HEK293 (cell line): ENCODE measurements around the gene HSD3B1.

ENCODE experiments used
- CTCF ChIA-PET: fragments of 350-600 bp; formaldehyde crosslinking; extraction: SDS; loops from one replicate; lab custom pipeline; 2021; ENCODE audit warnings: antibody characterized with exemption; lab: Yijun Ruan, JAX
- POLR2A ChIA-PET: fragments of 300-600 bp; formaldehyde crosslinking; extraction: SDS; loops from one replicate; lab custom pipeline; 2020; ENCODE audit warnings: antibody characterized with exemption, inconsistent platforms; lab: Yijun Ruan, JAX
- H3K27ac ChIP-seq: fragments of 200-500 bp; sonication (Bioruptor generic); 2 replicates; pipeline ENCODE4 v1.5.1; 2014; ENCODE audit warnings: low read depth, low read length, control low read depth, inconsistent platforms; ENCODE audit errors: extremely low read depth
- H3K36me3 ChIP-seq, 2 experiments: fragments of 200-500 bp in 1 of 2; sonication (Bioruptor generic) in 1 of 2; 1 replicate in 1 of 2; 2 replicates in 1 of 2; pipeline ENCODE4 v1.5.1; 2014 to 2017; ENCODE audit warnings: inconsistent platforms in 2 of 2, low read length in 2 of 2; ENCODE audit not compliant: control insufficient read depth in 2 of 2, insufficient read depth in 1 of 2
- H3K4me1 ChIP-seq: fragments of 200-500 bp; sonication (Bioruptor generic); 2 replicates; pipeline ENCODE4 v1.5.1; 2014; ENCODE audit warnings: mild to moderate bottlenecking, low read length, inconsistent platforms; ENCODE audit not compliant: control insufficient read depth, insufficient read depth
- H3K4me3 ChIP-seq: 2 replicates; pipeline ENCODE4 v1.5.1; 2011; ENCODE audit warnings: low read depth, mild to moderate bottlenecking, control low read depth, low read length, moderate library complexity
- H3K9me3 ChIP-seq: fragments of 200-500 bp; sonication (Bioruptor generic); 2 replicates; pipeline ENCODE4 v1.5.1; 2014; ENCODE audit warnings: low read depth, low read length, inconsistent platforms; ENCODE audit not compliant: control insufficient read depth, insufficient read depth
- HIC1 ChIP-seq: fragments of 450-650 bp; formaldehyde crosslinking; IDR thresholded peaks from 2 replicates; pipeline ENCODE4 v1.5.1; 2016; ENCODE audit warnings: missing biosample characterization, missing genetic modification characterization
- HOXC10 ChIP-seq: sonication (generic); formaldehyde crosslinking; IDR thresholded peaks from 2 replicates; pipeline ENCODE4 v1.8.1; 2023; ENCODE audit warnings: mild to moderate bottlenecking, missing genetic modification reagents
- KLF10 ChIP-seq: fragments of 450-650 bp; IDR thresholded peaks from 2 replicates; pipeline ENCODE4 v1.5.1; 2018; ENCODE audit warnings: missing biosample characterization, mild to moderate bottlenecking, missing genetic modification characterization
- KLF7 ChIP-seq: fragments of 450-650 bp; formaldehyde crosslinking; IDR thresholded peaks from 2 replicates; pipeline ENCODE4 v1.5.1; 2016; ENCODE audit warnings: missing biosample characterization, missing genetic modification characterization, borderline replicate concordance
- SCRT2 ChIP-seq: fragments of 450-650 bp; formaldehyde crosslinking; IDR thresholded peaks from 2 replicates; pipeline ENCODE4 v1.5.1; 2016; ENCODE audit warnings: missing biosample characterization, missing genetic modification characterization
- ZBTB26 ChIP-seq: fragments of 450-650 bp; formaldehyde crosslinking; optimal IDR thresholded peaks from 2 replicates; pipeline ENCODE3; 2016; ENCODE audit warnings: missing biosample characterization, mild to moderate bottlenecking, missing genetic modification characterization
- ZEB2 ChIP-seq: fragments of 450-650 bp; formaldehyde crosslinking; IDR thresholded peaks from 2 replicates; pipeline ENCODE4 v1.5.1; 2016; ENCODE audit warnings: missing biosample characterization, missing genetic modification characterization
- ZNF114 ChIP-seq: fragments of 450-650 bp; formaldehyde crosslinking; IDR thresholded peaks from 2 replicates; pipeline ENCODE4 v1.5.0; 2017; ENCODE audit warnings: missing biosample characterization, missing genetic modification characterization
- ZNF132 ChIP-seq: fragments of 450-650 bp; formaldehyde crosslinking; IDR thresholded peaks from 2 replicates; pipeline ENCODE4 v1.5.1; 2017; ENCODE audit warnings: missing biosample characterization, missing genetic modification characterization, borderline replicate concordance
- ZNF202 ChIP-seq: fragments of 450-650 bp; formaldehyde crosslinking; IDR thresholded peaks from 2 replicates; pipeline ENCODE4 v1.5.1; 2016; ENCODE audit warnings: missing biosample characterization, missing genetic modification characterization, borderline replicate concordance
- ZNF214 ChIP-seq: fragments of 450-650 bp; formaldehyde crosslinking; IDR thresholded peaks from 2 replicates; pipeline ENCODE4 v1.5.1; 2017; ENCODE audit warnings: missing biosample characterization, mild to moderate bottlenecking, missing genetic modification characterization, borderline replicate concordance
- ZNF341 ChIP-seq: fragments of 450-650 bp; formaldehyde crosslinking; IDR thresholded peaks from 2 replicates; pipeline ENCODE4; 2016; ENCODE audit warnings: low read depth, missing biosample characterization, missing genetic modification characterization
- ZNF398 ChIP-seq: fragments of 450-650 bp; formaldehyde crosslinking; IDR thresholded peaks from 2 replicates; pipeline ENCODE4 v1.5.1; 2017; ENCODE audit warnings: missing biosample characterization, missing genetic modification characterization
- ZNF514 ChIP-seq: fragments of 450-650 bp; formaldehyde crosslinking; IDR thresholded peaks from 2 replicates; pipeline ENCODE4 v1.5.1; 2016; ENCODE audit warnings: missing biosample characterization, missing genetic modification characterization
- ZNF548 ChIP-seq: fragments of 450-650 bp; formaldehyde crosslinking; IDR thresholded peaks from 2 replicates; pipeline ENCODE4 v1.5.1; 2016; ENCODE audit warnings: missing biosample characterization, missing genetic modification characterization
- ZNF571 ChIP-seq: fragments of 450-650 bp; formaldehyde crosslinking; IDR thresholded peaks from 2 replicates; pipeline ENCODE4 v1.5.0; 2017; ENCODE audit warnings: missing biosample characterization, missing genetic modification characterization
- ZNF626 ChIP-seq: fragments of 450-650 bp; sonication (Bioruptor Pico); formaldehyde crosslinking; IDR thresholded peaks from 2 replicates; pipeline ENCODE4 v1.5.1; 2018; ENCODE audit warnings: missing biosample characterization, missing genetic modification characterization, inconsistent platforms
- ZNF629 ChIP-seq: fragments of 450-650 bp; formaldehyde crosslinking; IDR thresholded peaks from 2 replicates; pipeline ENCODE4 v1.5.1; 2017; ENCODE audit warnings: missing biosample characterization, missing genetic modification characterization
- ZNF670 ChIP-seq: fragments of 450-650 bp; formaldehyde crosslinking; IDR thresholded peaks from 2 replicates; pipeline ENCODE4 v1.5.1; 2016; ENCODE audit warnings: missing biosample characterization, missing genetic modification characterization, low read depth
- ZNF777 ChIP-seq: fragments of 450-650 bp; formaldehyde crosslinking; IDR thresholded peaks from 2 replicates; pipeline ENCODE4 v1.5.1; 2017; ENCODE audit warnings: missing biosample characterization, missing genetic modification characterization, borderline replicate concordance
- ZNF843 ChIP-seq: fragments of 450-650 bp; formaldehyde crosslinking; IDR thresholded peaks from 2 replicates; pipeline ENCODE4 v1.5.1; 2016; ENCODE audit warnings: missing biosample characterization, missing genetic modification characterization

HSD3B1 gene

GRCh38 chr1:119481951-119482350, 25.1 kb upstream of the HSD3B1 start (continued):
- TF ChIP-seq HIC1, result no peak
- TF ChIP-seq KLF10 (tag by site-specific recombination), result no peak

GRCh38 chr1:119482517-119483425, 24.2 kb upstream of the HSD3B1 start:
- Histone ChIP-seq H3K36me3 (no peaks in the 10 kb centered on the region), H3K27ac (no peak overlapping the region), H3K9me3 (no peaks in the 10 kb centered on the region), H3K4me3 (no peak overlapping the region), H3K4me1 (no peaks in the 10 kb centered on the region)
- ChIA-PET POLR2A (no interaction called here), CTCF (no interaction called here)
- no peak for TF ChIP-seq KLF7
- no peak for TF ChIP-seq HOXC10 (CRISPR knock-in tag)
- no peak for TF ChIP-seq ZEB2
- no peak for TF ChIP-seq ZNF548 (tag by site-specific recombination)
- TF ChIP-seq ZNF202 (tag by site-specific recombination), result no peak
- no peak for TF ChIP-seq ZNF670 (tag by site-specific recombination)
- TF ChIP-seq ZNF132 (tag by site-specific recombination), result no peak
- TF ChIP-seq SCRT2 (tag by site-specific recombination), result no peak
- TF ChIP-seq ZNF114 (tag by site-specific recombination), result no peak
- TF ChIP-seq ZNF214, result no peak

- TF ChIP-seq ZNF514 (no peak), ZNF571 (no peak)
- CTCF ChIA-PET, result no interaction called here
- no peaks in the 10 kb centered on the region for H3K4me1 ChIP-seq
Measured at GRCh38 chr1:119483441-119484200, 23.4 kb upstream of the HSD3B1 start.

GRCh38 chr1:119485201-119485600, 21.8 kb upstream of the HSD3B1 start:
- Histone ChIP-seq H3K4me1 (no peaks in the 10 kb centered on the region), H3K36me3 (no peaks in the 10 kb centered on the region), H3K4me3 (no peak overlapping the region), H3K27ac (no peak overlapping the region), H3K9me3 (no peaks in the 10 kb centered on the region)
- POLR2A ChIA-PET, result no interaction called here
- TF ChIP-seq ZNF629 (tag by site-specific recombination) (no peak), ZNF341 (no peak), ZNF626 (tag by site-specific recombination) (no peak), ZNF843 (tag by site-specific recombination) (no peak), ZNF398 (tag by site-specific recombination) (no peak), ZBTB26 (tag by site-specific recombination) (no peak), ZNF777 (tag by site-specific recombination) (no peak)
- CTCF ChIA-PET, result no interaction called here

More at GRCh38 chr1:119483441-119484200, 23.4 kb upstream of the HSD3B1 start:
- Histone ChIP-seq H3K36me3 (no peaks in the 10 kb centered on the region), H3K9me3 (no peaks in the 10 kb centered on the region), H3K27ac (no peak overlapping the region), H3K4me3 (no peak overlapping the region)
- POLR2A ChIA-PET, result no interaction called here
